ENCODE measurements around the gene BACE2.
"Not testable (repeated sequence)": the region's sequence is repeated elsewhere in the genome, so short reads cannot be mapped to it uniquely, and the experiment has no call there.

Gene BACE2

GRCh38 chr21:41185802-41186201 lies 17.8 kb downstream of the BACE2 start:
- no peak for DNase-seq (ENCODE audit: low spot score)

GRCh38 chr21:41186755-41187536 lies 19.0 kb downstream of the BACE2 start:
- DNase-seq (ENCODE audit: low spot score): no peak

GRCh38 chr21:41187537-41188025 lies 19.6 kb downstream of the BACE2 start:
- DNase-seq (ENCODE audit: low spot score): no peak

- no peak for DNase-seq (ENCODE audit: low spot score)
Measured at GRCh38 chr21:41188486-41189149, 20.7 kb downstream of the BACE2 start.

- no peak for DNase-seq (ENCODE audit: low spot score)
Measured at GRCh38 chr21:41189150-41189745, 21.3 kb downstream of the BACE2 start.

- not testable (repeated sequence) for DNase-seq (ENCODE audit: low spot score)
Measured at GRCh38 chr21:41192552-41192951, 24.6 kb downstream of the BACE2 start.

- no peak for DNase-seq (ENCODE audit: low spot score)
Measured at GRCh38 chr21:41195311-41195710, 27.4 kb downstream of the BACE2 start.

GRCh38 chr21:41196993-41197392 lies 29.0 kb downstream of the BACE2 start:
- no peak for DNase-seq (ENCODE audit: low spot score)

GRCh38 chr21:41197582-41197981 lies 29.6 kb downstream of the BACE2 start:
- DNase-seq (ENCODE audit: low spot score): no peak

- not testable (repeated sequence) for DNase-seq (ENCODE audit: low spot score)
Measured at GRCh38 chr21:41198647-41199046, 30.7 kb downstream of the BACE2 start.

GRCh38 chr21:41199123-41199522 lies 31.2 kb downstream of the BACE2 start:
- DNase-seq (ENCODE audit: low spot score): no peak

- DNase-seq (ENCODE audit: low spot score): no peak
Measured at GRCh38 chr21:41199588-41199987, 31.6 kb downstream of the BACE2 start.

- DNase-seq (ENCODE audit: low spot score): no peak
Measured at GRCh38 chr21:41201385-41201784, 33.4 kb downstream of the BACE2 start.

GRCh38 chr21:41204736-41205135 lies 36.8 kb downstream of the BACE2 start:
- no peak for DNase-seq (ENCODE audit: low spot score)

- peak; percentile 67 for DNase-seq (ENCODE audit: low spot score)
Measured at GRCh38 chr21:41207401-41208375, 39.7 kb downstream of the BACE2 start.

- DNase-seq (ENCODE audit: low spot score): no peak
Measured at GRCh38 chr21:41208376-41208763, 40.4 kb downstream of the BACE2 start.

GRCh38 chr21:41209016-41209619 lies 41.2 kb downstream of the BACE2 start:
- no peak for DNase-seq (ENCODE audit: low spot score)

- DNase-seq (ENCODE audit: low spot score): no peak
Measured at GRCh38 chr21:41210426-41211059, 42.6 kb downstream of the BACE2 start.

- no peak for DNase-seq (ENCODE audit: low spot score)
Measured at GRCh38 chr21:41211060-41211805, 43.3 kb downstream of the BACE2 start.

- no peak for DNase-seq (ENCODE audit: low spot score)
Measured at GRCh38 chr21:41213021-41213420, 45.1 kb downstream of the BACE2 start.

Measured in AG08396 (cell line).